Fibroblast of pulmonary artery (primary cell): ENCODE results near the gene CD99.

Source experiments
- DNase-seq: peaks from one replicate; pipeline ENCODE4 v3.0.0-alpha.2; 2010; ENCODE audit warnings: low read depth
- H3K4me3 ChIP-seq: replicated peaks from 2 replicates; pipeline ENCODE4 v1.5.1; 2011; ENCODE audit warnings: low read depth, mild to moderate bottlenecking, control low read depth, low read length, moderate library complexity
- TF ChIP-seq, protein P1 (sequence below): IDR thresholded peaks from 2 replicates; pipeline ENCODE4 v1.5.1; 2011; ENCODE audit warnings: mild to moderate bottlenecking, control low read depth, low read length, inconsistent platforms; ENCODE audit errors: missing control alignments

CD99 gene

DNA sequence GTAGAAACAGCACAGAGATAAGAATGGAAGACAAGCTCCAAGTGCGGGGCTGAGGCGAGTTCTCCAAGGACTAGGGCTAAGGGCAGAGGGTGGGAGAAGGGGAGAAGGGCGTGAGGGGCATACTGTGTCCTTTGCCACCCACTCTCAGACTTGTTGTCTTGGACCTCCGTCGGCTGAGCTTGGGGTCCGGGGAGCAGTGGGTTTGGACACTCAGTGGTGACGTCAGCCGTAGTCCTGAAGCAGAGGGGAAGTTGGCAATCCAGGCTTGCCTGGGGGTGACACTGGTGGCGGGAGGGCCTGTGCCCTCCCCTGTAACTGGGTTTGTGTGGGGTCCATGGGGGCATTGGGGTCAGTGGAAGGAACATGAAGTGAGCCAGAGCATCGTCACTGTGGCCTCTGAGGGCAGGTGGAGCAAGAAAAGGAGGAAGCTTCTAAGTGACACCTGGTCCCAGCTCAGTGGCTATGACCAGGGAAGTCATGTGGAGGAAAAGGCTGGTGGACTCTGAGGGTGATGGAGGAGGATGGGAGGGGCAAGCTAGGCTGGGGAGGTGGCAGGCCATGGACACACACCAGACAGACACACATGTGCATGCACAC is 17.6 kb downstream of the CD99 start:
- no peak overlapping the region for H3K4me3 ChIP-seq
- no peak for DNase-seq
- TF ChIP-seq, protein P1, sequence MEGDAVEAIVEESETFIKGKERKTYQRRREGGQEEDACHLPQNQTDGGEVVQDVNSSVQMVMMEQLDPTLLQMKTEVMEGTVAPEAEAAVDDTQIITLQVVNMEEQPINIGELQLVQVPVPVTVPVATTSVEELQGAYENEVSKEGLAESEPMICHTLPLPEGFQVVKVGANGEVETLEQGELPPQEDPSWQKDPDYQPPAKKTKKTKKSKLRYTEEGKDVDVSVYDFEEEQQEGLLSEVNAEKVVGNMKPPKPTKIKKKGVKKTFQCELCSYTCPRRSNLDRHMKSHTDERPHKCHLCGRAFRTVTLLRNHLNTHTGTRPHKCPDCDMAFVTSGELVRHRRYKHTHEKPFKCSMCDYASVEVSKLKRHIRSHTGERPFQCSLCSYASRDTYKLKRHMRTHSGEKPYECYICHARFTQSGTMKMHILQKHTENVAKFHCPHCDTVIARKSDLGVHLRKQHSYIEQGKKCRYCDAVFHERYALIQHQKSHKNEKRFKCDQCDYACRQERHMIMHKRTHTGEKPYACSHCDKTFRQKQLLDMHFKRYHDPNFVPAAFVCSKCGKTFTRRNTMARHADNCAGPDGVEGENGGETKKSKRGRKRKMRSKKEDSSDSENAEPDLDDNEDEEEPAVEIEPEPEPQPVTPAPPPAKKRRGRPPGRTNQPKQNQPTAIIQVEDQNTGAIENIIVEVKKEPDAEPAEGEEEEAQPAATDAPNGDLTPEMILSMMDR = no peak

DNA sequence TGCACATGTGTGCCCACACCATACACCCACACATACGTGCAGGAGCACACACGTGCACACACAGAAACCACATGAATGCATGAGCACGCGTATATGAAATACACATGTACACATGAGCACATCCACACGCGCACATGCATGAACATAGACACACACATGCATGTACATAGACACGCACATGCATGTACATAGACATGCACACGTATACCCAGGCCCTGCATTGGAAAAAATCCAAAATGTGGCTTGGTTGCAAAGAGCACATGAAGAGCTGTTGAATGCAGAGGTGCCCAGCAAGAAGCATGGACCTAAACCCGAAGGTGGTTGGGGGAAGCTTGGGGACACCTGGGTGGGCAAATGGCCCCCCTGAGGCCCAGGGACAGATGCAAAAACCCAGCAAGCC is 18.5 kb downstream of the CD99 start:
- DNase-seq = no peak
- TF ChIP-seq, protein P1 = no peak
- no peak overlapping the region for H3K4me3 ChIP-seq

DNA sequence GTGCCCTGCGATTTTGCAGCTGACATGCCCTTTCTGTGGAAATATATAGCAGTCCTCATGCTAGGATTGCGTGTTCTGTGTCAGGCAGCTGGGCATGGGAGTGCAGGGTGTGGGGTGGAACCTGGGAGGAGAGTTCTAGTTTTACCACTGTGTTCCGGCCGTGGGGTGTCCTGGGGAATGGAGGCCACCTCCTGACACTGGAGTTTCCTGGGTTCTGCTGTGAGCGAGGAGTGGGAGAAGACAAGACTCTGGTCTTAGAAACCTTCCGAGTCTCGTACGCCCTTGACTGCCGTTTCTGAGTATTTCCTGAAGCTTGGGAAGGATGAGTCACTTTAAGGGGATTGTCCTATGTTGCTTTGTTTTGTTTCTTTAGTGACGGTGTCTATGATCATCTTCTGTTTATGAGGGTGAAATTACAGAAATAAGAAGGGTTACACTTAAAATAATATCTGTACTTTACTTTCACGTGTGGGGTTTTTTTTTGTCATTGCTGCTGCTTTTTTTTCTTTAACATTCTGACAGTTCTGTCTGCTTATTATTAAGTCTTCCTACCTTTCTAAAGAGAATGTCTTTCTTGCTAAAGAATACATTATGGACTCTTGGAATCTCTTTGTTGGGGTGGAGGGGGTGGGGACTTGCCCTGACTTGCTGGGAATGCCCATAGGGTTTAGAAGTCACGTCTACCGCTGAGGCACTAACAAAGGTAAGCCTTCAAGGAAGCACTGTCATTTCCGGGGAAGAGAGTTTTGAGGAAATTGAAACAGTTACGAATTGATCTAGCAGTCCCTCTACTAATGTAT is 19.1 kb downstream of the CD99 start:
- TF ChIP-seq, protein P1 = no peak
- H3K4me3 ChIP-seq = peak overlapping the region; percentile 3
- DNase-seq = peak; percentile 91

- H3K4me3 ChIP-seq = no peak overlapping the region
- DNase-seq = no peak
- TF ChIP-seq, protein P1 = no peak
Measured at GRCh38 chrX:2711441-2711840, 20.3 kb downstream of the CD99 start.

- no peak overlapping the region for H3K4me3 ChIP-seq
- TF ChIP-seq, protein P1 = no peak
- no peak for DNase-seq
Measured at GRCh38 chrX:2712428-2712827, 21.3 kb downstream of the CD99 start.

DNA sequence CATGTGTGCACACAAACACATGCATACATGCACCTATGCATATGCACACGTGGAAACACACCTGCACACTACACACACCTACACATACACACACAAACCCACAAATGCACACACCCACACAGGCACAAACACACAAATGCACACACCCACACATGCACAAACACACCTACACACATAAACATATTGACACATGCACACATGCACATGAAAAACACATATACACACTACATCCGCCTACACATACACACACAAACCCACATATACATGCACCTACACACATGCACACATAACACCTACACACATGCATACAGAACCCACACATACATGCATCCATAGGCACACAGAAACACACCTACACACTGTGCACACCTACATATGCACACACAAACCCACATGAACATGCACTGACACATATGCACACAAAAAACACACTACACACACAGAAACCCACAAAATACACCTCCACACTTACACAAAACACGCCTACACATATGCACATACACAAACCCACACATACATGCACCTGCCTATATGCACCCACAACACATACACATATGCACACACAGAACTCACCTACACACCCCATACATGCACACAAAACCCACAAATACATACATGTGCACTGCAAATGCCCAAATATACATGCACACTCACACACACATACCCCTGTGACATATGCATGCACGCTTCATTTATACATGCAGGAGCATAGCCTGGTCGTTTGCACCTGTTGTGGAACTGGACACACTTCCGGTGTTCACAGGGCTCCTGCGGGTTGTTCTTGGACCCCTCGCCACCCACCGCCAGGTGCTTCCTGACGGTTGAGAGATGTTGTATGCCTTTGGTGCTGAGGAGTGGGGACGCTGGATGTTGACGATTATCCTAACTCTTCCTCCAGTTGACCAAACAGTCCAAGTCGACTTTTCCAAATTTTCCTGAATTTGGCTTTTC is 22.1 kb downstream of the CD99 start:
- TF ChIP-seq, protein P1 = no peak
- no peak overlapping the region for H3K4me3 ChIP-seq
- no peak for DNase-seq
